Prostate gland (tissue), 2 donors: Measurements from ENCODE around the gene PTHLH. TPM values are rescaled to one million over a fixed set of nuclear protein-coding genes. Genes with fewer than 3 reads are reported as not detected.

Experiments used
- DNase-seq: peaks from one replicate; pipeline ENCODE4 v3.0.0-alpha.2; 2019; ENCODE audit warnings: low spot score
- H3K27ac ChIP-seq, 2 donors: fragments of 200-600 bp; sonication (generic); 2 replicates each; pipeline ENCODE4 v1.5.1; 2017 to 2019
- H3K27me3 ChIP-seq: fragments of 200-600 bp; sonication (generic); replicated peaks from 2 replicates; pipeline ENCODE4 v1.5.1; 2019; ENCODE audit not compliant: insufficient read depth
- H3K36me3 ChIP-seq, 2 donors: fragments of 200-600 bp; sonication (generic); 1 replicate in 1 of 2; 2 replicates in 1 of 2; pipeline versions ENCODE4 v1.5.1 to v1.8.1; 2017 to 2019
- H3K4me1 ChIP-seq: fragments of 200-600 bp; sonication (generic); replicated peaks from 2 replicates; pipeline ENCODE4 v1.5.1; 2019
- H3K4me3 ChIP-seq, 2 donors: fragments of 200-600 bp; sonication (generic); 2 replicates each; pipeline ENCODE4 v1.5.1; 2017 to 2019
- H3K9me3 ChIP-seq: fragments of 200-600 bp; sonication (generic); 2 replicates; pipeline ENCODE4 v1.5.1; 2017
- POLR2A ChIP-seq: fragments of 450-650 bp; IDR thresholded peaks from one replicate; pipeline ENCODE4 v1.6.1; 2016; ENCODE audit warnings: antibody characterized with exemption, mild to moderate bottlenecking
- POLR2AphosphoS5 ChIP-seq: sonication (generic); formaldehyde crosslinking; IDR thresholded peaks from one replicate; pipeline ENCODE4 v1.6.1; 2017; ENCODE audit warnings: antibody characterized with exemption
- WGBS: methylation state at CpG from one replicate; pipeline ENCODE4 v1.1.5; 2018; 5-methylcytosine and 5-hydroxymethylcytosine counted together
- intact Hi-C: fragments of 100-400 bp; cut with DNase I; formaldehyde crosslinking; loops from one replicate; pipeline ENCODE4 v1.14.2; 2022
- total RNA-seq, 2 donors: library from RNA; depleted of rRNA; stranded (reverse); fragments of >200 nt; gene quantifications; one replicate each; pipeline ENCODE4 v1.1.0, GENCODE V29; 2016
- TF ChIP-seq, protein P1 (sequence below), 4 experiments: fragments of 200-600 bp in 2 of 4; fragments of 450-650 bp in 2 of 4; sonication (generic) in 2 of 4; IDR thresholded peaks; 1 replicate in 3 of 4; 2 replicates in 1 of 4; pipeline ENCODE4 v1.5.1; 2016 to 2019; ENCODE audit warnings: antibody characterized with exemption in 4 of 4, mild to moderate bottlenecking in 2 of 4, moderate library complexity in 2 of 4

The PTHLH gene
- total RNA-seq, 2 donors from 2014 or later = 0.51 to 0.64 TPM

DNA sequence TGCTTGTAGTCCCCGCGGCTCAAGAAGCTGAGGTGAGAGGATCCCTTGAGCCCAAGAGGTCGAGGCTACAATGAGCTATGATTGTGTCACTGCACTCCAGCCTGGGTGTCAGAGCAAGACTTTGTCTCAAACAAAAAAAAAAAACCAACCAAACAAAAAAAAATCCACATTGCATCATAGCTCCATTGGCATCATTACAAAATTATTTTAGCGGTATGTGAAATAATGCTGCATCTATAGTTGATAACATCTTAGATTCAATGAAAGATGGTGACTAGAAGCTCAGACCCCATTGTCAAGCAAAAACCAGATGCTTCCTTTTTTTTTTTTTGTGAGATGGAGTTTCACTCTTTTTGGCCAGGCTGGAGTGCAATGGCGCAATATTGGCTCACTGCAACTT is 14.8 kb upstream of the PTHLH start:
- Histone ChIP-seq H3K4me1 (no peaks in the 10 kb centered on the region), H3K27me3 (no peaks in the 10 kb centered on the region), H3K36me3 (no peaks in the 10 kb centered on the region), H3K4me3 (no peak overlapping the region), H3K27ac (no peak overlapping the region), H3K9me3 (no peaks in the 10 kb centered on the region)
- TF ChIP-seq, protein P1, sequence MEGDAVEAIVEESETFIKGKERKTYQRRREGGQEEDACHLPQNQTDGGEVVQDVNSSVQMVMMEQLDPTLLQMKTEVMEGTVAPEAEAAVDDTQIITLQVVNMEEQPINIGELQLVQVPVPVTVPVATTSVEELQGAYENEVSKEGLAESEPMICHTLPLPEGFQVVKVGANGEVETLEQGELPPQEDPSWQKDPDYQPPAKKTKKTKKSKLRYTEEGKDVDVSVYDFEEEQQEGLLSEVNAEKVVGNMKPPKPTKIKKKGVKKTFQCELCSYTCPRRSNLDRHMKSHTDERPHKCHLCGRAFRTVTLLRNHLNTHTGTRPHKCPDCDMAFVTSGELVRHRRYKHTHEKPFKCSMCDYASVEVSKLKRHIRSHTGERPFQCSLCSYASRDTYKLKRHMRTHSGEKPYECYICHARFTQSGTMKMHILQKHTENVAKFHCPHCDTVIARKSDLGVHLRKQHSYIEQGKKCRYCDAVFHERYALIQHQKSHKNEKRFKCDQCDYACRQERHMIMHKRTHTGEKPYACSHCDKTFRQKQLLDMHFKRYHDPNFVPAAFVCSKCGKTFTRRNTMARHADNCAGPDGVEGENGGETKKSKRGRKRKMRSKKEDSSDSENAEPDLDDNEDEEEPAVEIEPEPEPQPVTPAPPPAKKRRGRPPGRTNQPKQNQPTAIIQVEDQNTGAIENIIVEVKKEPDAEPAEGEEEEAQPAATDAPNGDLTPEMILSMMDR (IDR thresholded peaks at IDR 0.05) = no peak
- TF ChIP-seq POLR2A (no peak), POLR2AphosphoS5 (no peak)
- no peak for DNase-seq
- 77% methylated on average over 5 of the region's 5 CpGs for WGBS
- intact Hi-C loops = no loop called here

DNA sequence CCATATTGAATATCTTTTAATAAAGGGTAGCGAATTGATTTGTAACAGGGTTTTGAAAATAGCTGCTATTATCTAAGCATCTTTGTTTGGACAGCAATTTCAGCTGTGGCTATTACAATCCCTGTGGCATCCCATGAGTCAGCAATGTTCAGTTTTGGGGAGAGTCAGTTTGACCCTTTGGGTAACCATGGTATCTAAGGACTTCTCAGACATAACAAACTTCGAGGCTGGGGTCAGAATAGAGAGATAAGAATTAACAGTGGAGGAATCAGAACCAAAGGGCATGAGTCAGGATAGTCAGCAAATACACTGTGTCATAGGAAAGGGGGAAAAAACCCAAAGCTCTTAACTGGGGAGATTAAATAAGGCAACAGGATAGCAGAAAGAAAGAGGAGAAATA is 11.7 kb upstream of the PTHLH start:
- no peak for DNase-seq
- Histone ChIP-seq H3K36me3 (no peaks in the 10 kb centered on the region), H3K4me1 (no peaks in the 10 kb centered on the region), H3K27ac (no peak overlapping the region), H3K9me3 (no peaks in the 10 kb centered on the region), H3K27me3 (no peaks in the 10 kb centered on the region), H3K4me3 (no peak overlapping the region)
- 61% methylated on average over 2 of the region's 2 CpGs for WGBS
- no peak for TF ChIP-seq POLR2A
- intact Hi-C loops = no loop called here

DNA sequence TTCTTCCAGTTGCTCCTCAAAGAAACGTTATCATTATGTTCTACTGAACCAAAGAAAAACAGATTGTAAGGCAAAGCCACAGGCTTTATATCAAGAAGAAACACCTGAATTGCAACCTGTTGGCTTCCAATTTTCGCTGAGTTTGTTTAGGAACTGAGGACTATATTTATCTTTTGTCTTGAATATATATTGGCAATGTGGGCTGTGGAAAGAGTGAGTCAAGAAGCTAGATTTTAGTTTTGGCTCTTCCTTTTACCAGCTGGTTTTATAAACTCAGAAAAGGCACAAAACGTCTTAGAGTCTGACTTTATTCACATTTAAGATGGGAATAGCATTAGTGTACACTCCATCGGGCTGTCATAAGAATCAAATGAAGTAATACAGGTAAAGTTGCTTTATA is 10.4 kb upstream of the PTHLH start:
- H3K27ac ChIP-seq = no peak overlapping the region
- 53% methylated on average over 4 of the region's 4 CpGs for WGBS

DNA sequence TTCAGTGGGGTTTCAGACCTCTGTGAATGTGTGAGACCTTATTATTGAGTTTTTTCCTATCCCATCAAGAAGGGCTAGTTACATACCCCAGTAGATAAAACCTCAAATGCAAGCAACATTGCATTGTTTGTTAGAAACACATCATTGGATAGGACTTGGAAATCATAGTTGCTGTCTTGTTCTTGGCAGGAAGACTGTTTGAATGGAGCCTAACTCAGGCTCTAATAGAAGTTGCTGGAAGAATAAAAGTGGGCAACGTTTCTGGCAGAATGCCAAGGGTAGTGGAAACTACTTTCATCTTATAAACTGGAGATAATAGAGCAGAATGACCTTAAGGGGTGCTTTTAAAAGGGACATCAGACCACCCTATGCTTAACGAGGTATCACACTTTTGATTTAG is 9.9 kb upstream of the PTHLH start:
- TF ChIP-seq, protein P1 (IDR thresholded peaks at IDR 0.05) = no peak
- no peak overlapping the region for H3K27ac ChIP-seq
- no peaks in the 10 kb centered on the region for H3K4me1 ChIP-seq
- H3K36me3 ChIP-seq = no peaks in the 10 kb centered on the region
- H3K27me3 ChIP-seq = no peaks in the 10 kb centered on the region
- no peaks in the 10 kb centered on the region for H3K9me3 ChIP-seq
- WGBS = 39% methylated on average over 2 of the region's 2 CpGs
- H3K4me3 ChIP-seq = no peak overlapping the region
- DNase-seq = no peak
- intact Hi-C loops = no loop called here

More for the DNA sequence above, 10.4 kb upstream of the PTHLH start:
- no peak for DNase-seq
- intact Hi-C loops = no loop called here
- H3K36me3 ChIP-seq = no peaks in the 10 kb centered on the region
- H3K27me3 ChIP-seq = no peaks in the 10 kb centered on the region
- no peaks in the 10 kb centered on the region for H3K4me1 ChIP-seq
- TF ChIP-seq, protein P1 (IDR thresholded peaks at IDR 0.05) = no peak
- TF ChIP-seq POLR2AphosphoS5 (no peak), POLR2A (no peak)
- no peak overlapping the region for H3K4me3 ChIP-seq
- no peaks in the 10 kb centered on the region for H3K9me3 ChIP-seq

DNA sequence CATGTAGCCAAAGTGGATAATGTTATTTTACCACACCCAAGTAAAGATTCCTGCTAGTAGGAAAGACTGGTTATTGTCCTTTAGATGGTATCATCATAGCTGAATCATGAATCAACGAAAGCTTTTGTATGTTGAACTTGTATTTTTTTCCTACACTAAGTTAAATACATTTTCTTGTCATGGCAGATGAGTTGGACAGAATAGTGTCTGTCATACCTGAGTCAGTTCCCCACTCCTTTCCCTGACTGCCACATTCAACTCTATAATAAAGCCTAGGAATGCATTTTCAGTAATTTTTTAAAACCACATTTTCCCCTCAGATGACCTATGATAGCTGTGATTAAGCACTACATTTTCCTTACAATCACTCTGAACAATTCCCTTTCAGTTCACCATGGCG is 9.3 kb upstream of the PTHLH start:
- intact Hi-C loops = no loop called here

More for the DNA sequence above, 9.3 kb upstream of the PTHLH start:
- no peak overlapping the region for H3K27ac ChIP-seq
- H3K9me3 ChIP-seq = no peaks in the 10 kb centered on the region
- no peaks in the 10 kb centered on the region for H3K27me3 ChIP-seq
- TF ChIP-seq POLR2AphosphoS5 (no peak), POLR2A (no peak)
- TF ChIP-seq, protein P1 (IDR thresholded peaks at IDR 0.05) = no peak
- H3K4me1 ChIP-seq = no peaks in the 10 kb centered on the region
- no peak for DNase-seq
- WGBS = 50% methylated on average over 2 of the region's 2 CpGs
- H3K4me3 ChIP-seq = no peak overlapping the region
- H3K36me3 ChIP-seq = no peaks in the 10 kb centered on the region
